ENCODE results near the gene VAV2.

- TF ChIP-seq CTCF (IDR thresholded peaks at IDR 0.05) (no peak), POLR2A (IDR thresholded peaks at IDR 0.05) (no peak)
Measured at GRCh38 chr9:133870598-133871595, 121.2 kb downstream of the VAV2 start.
